ENCODE measurements around the gene FAM110D.

The FAM110D gene

DNA sequence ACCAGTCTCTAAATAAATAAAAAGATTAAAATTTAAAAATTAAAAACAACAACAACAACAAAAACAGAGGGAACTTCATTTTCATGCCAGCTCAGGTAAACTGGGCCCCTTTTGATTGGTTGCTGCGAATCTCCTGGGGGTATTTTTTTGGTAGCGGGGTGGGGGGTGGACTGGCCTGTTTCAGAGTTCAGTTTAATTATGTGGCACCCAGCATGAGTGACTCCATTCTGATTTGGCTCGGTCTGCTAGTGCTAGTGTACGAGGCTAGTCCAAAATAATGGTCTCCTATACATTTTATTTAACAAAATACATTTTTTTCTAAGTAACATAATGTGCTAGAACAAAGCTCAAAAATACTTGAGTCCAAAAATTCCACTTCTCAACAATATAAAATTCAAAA lies 29.1 kb upstream of the FAM110D start:
- DNase-seq (ENCODE audit: low read depth in 2 of 2) = no peak

DNA sequence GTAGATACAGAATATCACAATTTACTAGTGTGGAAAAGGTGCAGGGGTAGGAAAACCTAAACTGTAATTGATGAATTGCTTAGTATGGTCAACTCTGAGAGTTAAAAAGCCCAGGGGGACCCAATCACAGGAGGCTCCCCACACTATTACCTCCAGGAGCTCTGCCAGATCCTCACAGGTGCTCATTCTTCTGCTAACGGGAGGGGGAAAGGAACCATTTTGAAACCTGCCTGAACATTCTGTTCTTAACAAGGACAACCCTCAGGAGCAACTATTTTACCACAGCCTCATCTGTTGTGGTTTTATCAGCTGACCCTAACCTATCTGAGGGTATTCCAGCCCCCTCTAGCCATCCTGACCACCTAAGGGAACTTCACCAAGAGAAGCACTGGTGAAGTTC lies 28.2 kb upstream of the FAM110D start:
- no peak for DNase-seq (ENCODE audit: low read depth in 2 of 2)

DNA sequence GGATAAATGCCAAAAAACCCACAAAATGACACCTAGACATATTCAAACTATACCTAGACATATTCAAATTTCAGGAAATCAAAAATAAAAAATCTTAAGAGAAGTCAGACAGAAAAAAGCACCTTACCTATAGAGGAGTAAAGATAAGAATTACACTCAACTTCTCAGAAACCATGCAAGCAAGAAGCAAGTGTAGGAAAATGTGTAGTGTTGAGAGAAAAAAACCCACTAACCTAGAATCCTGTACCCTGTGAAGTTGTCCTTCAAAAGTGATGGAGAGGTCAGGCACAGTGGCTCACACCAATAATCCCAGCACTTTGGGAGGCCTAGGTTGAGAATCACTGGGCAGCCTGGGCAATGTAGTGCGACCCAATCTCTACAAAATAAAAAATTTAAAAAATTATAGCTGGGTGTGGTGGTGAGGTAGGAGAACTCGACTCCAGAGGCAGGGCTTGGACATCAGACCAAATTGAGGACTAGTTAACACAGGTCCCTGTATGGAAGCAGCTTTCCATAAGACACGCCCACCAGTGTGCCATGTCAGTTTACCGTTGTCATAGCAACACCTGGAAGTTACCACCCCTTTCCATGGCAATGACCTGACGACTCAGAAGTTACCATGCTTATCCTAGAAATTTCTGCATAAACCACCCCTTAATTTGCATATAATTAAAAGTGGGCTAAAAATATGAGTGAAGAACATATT lies 26.6 kb upstream of the FAM110D start:
- DNase-seq (ENCODE audit: low read depth in 2 of 2) = no peak

DNA sequence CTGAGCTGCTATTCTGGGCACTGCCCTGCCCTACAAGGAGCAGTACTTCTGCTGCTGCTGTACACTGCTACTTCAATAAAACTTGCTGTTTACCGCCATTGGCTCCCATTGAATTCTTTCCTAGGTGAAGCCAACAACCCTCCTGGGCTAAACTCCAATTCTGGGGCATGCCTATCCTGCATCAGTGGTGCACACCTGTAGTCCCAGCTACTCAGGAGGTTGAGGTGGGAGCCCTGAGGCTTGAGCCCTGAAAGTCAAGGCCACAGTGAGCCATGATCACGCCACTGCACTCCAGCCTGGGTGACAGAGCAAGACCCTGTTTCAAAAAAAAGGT lies 26.1 kb upstream of the FAM110D start:
- DNase-seq (ENCODE audit: low read depth in 2 of 2) = no peak

DNA sequence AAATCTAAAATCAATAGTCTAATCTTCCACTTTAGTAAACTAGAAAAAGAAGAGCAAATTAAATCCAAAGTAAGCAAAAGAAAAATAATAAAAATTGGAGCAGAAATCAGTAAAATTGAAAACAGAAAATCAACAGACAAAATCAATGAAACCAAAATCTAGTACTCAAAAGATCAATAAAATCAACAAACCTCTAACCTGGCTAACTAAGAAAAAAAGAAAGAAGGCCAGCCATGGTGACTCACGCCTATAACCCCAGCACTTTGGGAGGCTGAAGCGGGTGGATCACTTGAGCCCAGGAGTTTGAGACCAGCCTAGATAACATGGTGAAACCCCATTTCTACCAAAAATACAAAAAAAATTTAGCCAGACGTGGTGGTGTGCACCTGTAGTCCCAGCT lies 24.4 kb upstream of the FAM110D start:
- no peak for DNase-seq (ENCODE audit: low read depth in 2 of 2)

DNA sequence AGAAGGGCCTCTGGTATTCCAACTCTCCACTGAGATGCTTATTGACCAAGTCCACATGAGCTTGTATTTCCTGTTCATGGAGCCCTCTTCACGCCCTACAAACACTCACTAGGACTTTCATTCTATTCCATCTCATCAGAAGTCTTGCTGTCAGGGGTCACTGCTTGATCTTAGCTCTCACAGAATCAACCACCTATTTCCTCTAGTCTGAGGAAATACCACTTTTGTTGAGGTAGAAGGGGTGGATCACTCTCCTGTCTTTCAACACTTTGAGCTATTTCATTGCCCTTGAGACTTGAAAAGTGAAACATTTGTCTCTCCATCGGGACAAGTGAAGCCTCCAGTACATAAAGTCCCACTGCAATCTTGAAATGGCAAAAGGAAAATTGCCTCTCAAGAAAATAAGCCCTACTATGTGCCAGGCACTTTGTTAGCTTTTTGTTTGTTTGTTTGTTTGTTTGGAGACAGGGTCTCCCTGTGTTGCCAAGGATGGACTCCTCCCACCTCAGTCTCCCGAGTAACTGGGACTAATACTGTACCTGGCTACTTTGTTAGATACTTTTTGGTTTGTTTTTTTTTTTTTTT lies 19.8 kb upstream of the FAM110D start:
- no peak for DNase-seq (ENCODE audit: low read depth in 2 of 2)

DNA sequence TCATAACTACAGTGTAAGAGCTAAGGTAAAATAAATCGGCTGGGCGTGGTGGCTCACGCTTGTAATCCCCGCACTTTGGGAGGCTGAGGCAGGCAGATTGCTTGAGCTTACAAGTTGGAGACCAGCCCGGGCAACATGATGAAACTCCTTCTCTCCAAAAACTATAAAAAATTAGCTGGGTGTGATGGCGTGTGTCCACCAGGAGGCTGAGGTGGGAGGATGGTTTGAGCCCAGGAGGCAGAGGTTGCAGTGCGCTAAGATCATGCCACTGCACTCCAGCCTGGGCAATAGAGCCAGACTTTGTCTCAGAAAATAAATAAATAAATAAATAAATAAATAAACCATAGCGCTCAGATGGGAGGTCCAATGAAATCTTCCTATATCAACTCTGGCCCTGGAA lies 16.7 kb upstream of the FAM110D start:
- no peak for DNase-seq (ENCODE audit: low read depth in 2 of 2)

DNA sequence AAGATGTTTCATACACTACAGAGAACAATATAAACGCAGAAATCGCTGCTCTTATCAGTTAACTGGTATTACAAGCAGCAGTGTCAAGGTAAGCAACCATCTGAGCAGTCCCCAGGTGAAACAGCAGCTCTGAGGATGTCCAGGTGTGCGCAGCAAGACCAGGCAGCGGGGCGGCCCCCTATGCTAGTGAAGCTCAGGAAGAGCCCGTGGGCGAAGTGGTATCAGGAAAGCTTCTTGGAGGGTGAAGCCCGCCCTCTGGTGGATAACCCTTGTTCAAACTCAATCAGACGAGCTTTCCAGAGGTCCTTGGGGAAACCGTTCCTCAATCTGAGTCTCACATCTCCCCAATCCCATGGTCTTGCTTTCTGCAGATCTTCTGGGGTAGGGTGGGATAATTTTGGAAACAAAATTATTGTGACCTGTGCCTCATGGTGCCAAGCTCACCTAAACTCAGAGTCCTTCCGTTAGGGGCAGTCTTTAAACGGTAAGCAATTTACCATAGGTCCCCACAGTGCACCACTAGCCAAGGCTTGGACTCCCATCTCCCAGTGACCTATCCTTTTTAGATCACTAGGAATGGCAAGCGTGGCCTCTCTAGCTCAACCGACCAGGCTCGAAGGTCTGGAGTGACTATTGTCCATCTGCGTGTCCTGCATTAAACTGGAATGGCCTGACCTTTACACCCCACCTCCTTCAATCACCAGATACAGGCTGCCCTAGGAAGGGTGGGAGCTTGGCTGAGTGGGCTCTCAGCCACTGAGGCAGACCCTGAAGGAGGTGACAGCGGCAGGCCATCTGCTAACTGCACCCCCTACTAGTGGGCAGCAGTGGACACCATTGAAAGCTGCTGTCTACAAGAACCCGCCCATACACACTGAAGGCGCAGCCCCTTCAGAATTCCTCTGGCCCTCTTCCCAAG lies 13.6 kb upstream of the FAM110D start:
- peak; percentile 58 to 67 for DNase-seq (ENCODE audit: low read depth in 2 of 2)

DNA sequence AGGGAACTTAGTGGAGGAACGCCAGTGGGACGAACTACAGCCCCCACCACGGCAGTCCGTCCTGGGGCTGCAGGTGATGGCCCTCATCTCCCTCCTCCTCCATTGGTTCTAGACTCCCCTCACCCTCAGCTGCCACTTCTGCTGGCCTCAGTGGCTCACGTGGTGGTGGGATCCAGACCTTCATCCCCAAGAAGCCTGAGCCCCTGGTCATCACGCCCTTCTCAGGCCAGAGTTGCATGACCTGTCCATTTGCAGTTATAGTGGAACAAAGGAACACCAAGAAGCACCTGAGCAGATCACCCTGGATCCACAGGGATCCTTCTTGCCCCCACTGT lies 13.0 kb upstream of the FAM110D start:
- no peak for DNase-seq (ENCODE audit: low read depth in 2 of 2)

DNA sequence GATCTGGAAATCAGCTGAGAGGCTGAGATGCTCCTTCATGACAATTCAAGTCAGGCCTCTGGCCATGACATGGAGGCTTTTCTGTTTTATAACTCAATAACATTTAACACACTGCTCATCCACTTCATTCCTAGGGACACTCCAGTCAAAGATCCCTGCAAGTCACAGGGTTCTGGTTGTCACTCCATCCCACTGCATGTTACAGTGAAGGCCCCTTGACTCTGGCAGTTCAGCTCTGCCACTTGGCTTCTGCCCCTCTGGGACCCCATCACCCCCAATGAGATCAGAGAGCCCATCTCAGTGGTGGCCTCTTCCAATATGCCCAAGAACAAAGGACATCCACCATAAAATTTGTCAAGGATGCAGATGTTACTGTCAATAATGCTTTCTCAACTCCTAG lies 10.0 kb upstream of the FAM110D start:
- no peak for DNase-seq (ENCODE audit: low read depth in 2 of 2)

DNA sequence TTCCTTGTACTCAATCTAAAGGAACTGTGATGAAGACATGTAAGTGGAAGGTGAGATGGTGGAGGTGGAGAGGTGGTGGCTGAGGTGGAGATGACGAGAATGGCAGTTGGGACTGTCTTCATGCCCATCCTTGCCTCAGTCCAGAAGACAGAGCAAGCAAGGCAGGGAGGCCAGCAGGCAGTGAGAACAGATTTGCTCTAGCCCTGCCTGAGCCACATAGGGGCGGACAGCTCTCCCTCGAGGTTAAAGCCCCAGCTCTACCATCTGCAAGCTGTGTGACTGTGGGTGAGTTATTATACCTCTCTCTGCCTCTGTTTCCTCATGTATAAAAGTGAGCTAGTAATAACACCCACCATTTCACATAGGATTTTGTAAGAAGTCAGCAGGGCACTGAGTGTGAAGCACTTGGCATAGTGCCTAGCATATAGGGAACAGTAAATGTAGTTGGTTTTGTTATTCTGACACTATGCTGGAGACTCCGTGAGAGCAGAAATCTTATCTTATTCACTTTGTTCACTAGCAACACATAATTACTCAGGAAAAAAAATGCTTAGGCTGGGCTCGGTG lies 4.8 kb upstream of the FAM110D start:
- no peak for DNase-seq (ENCODE audit: low read depth in 2 of 2)

DNA sequence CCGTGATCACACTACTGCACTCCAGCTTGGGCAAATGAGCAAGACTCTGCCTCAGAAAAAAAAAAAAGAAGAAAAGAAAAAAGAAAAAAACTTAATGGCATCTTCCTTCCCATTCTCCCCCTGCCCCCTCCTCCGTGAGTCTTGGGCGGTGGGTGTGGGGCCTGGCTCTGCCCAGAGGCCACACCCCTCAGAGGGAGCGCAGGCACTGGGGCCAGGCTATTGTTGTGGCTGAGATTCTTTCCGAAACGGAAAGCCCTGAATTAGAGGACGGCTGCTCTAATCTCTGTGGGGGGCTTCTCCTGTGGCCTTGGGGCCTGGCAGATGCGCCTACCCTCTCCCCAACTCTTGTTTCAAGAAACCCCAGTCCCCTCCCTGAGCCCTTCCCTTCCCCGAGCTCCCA lies 4.1 kb upstream of the FAM110D start:
- DNase-seq (ENCODE audit: low read depth in 2 of 2) = no peak

DNA sequence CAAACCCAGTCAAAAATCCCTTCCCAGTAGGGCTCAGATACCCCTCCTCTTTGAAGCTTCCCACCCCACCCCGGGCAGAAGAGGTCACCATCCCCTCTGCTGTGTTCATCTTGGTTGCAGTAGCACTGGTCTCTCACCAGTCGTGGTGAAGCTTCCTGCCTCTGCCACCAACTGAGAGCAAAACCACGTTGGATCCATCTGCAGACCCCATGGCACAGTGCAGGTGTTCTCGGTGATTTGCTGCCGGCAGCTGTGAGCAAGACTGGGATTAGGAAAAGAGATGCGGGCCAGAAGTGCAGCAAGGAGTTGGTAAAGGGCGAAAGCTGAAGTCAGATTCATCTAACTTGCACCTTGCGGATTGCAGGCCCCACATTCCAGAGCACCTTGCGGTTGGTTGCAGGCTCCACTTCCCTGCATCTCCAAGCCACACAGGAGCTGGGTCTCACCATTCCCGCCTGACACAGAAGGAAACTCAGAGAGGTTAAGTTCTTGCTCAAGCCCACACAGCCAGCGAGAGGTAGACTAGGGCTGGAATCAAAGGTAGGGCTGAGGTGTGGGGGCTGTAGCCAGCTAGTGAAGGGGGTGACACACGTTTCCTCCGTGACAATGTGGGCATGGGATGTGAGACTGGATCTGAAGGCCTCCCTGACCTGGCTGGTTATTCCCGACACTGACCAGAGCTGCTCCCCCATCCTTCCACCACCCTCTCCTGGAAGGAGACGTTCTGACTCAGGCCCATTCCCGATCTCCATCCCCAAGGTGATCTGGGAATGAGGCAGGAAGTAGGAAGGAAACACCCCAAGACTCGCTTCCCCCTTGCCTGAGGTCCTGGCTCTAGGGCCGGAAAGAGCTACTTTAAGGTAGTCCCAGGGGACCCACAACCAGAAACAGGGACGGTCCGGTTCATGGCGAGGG lies 3.3 kb upstream of the FAM110D start:
- no peak for DNase-seq (ENCODE audit: low read depth in 2 of 2)

DNA sequence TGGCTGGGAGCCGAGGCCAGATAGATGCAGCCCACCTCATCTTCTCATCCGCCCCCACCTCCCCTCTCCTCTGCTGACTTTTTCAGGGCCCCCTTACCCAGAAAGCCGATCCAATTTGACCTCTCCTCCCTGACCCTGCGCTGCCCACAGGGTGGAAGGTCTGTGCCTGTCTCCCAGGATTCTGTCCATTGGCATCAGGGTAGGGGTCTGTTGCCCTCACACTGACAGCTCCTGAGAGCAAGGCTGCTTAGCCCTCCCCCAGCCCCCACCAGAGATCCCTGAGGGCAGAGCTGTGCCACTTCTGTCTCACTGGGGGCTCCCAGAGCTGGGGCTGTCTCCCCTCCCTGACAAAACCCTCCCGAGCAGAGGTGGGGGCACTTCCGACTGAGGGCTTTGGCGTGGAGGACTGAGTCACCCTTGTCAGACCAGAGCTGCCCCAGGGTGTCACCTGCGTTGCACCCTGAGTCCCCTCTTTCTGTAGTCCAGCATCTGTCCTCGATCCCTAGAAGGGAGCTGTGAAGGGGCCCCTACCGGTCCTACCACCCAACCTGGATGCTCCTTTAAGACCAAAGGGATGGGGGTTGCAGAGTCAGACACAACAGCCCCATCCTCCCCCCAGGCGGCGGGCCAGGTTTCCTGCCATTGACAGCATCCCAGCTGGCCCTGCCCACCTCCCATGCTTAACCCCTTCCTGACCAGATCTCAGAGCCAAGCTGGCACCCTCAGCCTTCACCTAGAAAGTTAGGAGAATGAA lies 2.4 kb upstream of the FAM110D start:
- DNase-seq (ENCODE audit: low read depth in 2 of 2) = no peak

DNA sequence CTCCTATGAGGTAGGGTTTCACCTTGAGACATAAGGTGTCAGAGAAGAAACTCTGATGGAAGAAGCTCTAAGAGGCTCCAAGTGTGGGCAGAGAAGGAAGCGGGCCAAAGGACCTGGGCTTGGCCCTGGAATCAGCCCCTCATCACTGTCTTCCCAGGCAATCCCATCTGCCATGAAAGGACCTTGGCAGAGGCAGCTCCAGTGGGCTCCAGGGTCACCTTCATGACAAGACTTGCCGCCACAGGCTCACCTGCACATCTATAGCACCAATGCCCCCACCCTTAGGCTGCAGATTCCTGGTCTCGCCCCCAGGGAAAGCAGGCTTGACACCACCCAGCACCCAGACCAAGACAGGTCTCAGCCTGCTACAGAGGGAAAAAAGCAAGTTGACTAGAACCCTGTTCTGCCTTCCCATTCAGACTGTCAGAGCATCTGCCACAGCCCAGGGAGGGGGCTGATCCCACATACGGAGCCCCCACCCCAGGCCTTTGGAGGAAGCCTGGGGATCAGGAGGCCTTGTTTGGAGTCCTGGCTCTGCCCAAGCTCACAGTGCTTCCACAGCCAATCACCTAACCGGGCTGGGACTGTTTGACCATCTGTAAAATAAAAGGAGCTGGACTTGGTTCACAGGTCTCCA lies 490 bp upstream of the FAM110D start:
- DNase-seq (ENCODE audit: low read depth in 2 of 2) = no peak

DNA sequence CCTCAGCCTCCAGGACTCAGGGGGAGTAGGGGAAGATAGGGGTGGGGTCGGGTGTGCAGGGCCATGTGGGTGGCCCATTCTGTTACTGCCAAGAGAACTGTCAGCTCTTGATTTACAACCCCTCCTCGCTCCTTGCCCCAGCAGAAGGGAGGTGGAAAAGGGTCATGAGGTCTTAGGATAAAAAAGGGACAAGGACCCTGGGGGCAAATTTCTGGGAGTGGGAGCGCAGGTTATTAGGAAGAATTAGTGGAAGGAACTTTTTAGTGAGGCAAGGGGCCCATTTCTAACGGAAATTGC lies 812 bp downstream of the FAM110D start:
- no peak for DNase-seq (ENCODE audit: low read depth in 2 of 2)

DNA sequence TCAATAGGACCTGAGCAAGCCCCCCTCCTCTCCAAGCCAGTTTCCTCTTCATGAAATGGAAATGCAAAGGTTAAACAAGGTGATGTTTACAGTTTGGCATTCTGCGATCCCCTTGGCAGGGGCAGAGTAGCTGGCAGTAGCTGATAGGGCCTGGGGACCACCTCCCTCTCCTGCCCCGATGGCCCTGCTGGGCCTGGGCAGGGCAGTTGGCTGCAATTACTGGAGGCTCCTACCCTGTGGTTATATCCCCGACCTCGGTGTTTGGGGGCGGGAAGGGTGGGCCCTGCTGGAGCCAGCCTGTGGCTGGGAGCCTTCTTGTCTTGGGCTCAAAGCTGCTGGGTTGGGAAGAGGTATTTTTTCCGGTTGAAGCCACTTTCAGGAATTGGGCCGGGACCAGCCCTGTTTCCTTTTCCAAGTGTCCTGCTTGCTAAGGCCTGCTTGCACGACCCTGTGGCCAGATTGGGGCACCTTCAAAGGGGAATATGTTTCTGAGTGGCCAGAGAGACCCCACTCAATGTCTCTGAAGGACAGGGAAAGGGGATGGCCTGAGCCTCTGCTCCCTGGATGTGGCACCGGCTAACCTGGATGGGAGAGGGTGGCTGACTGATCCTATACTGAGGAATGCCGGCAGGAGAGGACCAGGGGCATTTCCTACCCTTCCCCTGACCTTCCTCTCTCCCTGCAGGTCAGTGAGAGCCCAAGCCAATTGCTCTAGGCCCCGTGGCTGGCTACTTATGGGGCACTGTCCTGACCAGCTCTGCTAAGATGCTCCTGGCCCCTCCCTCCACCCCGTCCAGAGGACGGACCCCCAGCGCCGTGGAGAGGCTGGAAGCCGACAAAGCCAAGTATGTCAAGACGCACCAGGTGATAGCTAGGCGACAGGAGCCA lies 1.9 kb downstream of the FAM110D start:
- no peak for DNase-seq (ENCODE audit: low read depth in 2 of 2)

DNA sequence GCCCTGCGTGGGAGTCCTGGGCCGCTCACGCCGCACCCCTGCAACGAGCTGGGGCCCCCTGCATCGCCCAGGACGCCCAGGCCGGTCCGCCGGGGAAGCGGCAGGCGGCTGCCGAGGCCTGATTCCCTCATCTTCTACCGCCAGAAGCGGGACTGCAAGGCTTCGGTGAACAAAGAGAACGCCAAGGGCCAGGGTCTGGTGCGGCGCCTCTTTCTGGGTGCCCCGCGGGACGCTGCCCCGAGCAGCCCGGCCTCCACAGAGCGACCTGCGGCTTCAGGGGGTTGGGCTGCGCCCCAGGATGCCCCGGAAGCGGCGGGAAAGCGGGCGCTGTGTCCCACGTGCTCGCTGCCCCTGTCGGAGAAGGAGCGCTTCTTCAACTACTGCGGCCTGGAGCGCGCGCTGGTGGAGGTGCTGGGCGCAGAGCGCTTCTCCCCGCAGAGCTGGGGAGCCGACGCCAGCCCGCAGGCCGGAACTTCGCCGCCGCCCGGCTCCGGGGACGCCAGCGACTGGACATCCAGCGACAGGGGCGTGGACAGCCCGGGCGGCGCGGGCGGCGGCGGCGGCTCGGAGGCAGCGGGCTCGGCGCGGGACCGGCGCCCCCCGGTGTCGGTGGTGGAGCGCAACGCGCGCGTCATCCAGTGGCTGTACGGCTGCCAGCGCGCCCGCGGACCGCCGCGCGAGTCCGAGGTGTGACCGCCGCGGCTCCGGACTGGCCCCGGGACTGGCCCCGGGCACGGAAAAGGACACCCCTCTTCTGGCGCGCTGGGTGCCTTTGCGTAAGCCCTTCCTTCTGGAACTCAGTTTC lies 2.7 kb downstream of the FAM110D start:
- peak in 1 of 2 donors; percentile 32 for DNase-seq (ENCODE audit: low read depth in 2 of 2)

DNA sequence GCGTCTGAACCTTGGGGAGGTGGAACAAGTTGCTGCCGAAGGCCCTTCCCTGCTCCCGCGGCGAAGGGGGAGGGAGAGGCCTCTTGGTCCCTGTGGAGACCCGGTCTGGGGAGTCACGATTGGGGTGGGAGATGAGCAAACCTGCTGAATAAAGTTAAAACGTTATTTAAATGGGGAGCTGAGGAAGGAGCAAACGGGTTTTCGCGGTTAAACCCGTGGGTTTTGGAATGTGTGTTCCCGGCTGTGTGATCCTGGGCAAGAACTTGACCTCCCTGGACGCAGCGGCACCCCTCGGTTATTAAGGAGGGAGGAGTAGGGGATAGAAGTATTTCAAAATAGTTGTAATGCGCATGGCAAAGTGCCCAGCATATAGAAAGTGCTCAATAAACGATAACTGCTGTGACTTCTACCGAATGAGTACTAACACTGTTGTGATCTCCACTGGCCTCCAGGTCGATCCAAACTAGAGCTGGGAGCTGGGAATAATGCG lies 3.4 kb downstream of the FAM110D start:
- no peak for DNase-seq (ENCODE audit: low read depth in 2 of 2)
